CD14-positive monocyte (primary cell): ENCODE measurements around the gene ACBD6. TPM values are rescaled to one million over a fixed set of nuclear protein-coding genes. Genes with fewer than 3 reads are reported as not detected.

Source experiments
- DNase-seq, 3 donors: peaks; one replicate each; pipeline ENCODE4 v3.0.0-alpha.2; 2011 to 2022
- H2AFZ ChIP-seq: 2 replicates; pipeline ENCODE4 v1.6.0; 2012; ENCODE audit warnings: mild to moderate bottlenecking, low read depth, low read length, inconsistent platforms; ENCODE audit not compliant: insufficient read depth, poor library complexity, severe bottlenecking
- H3K27ac ChIP-seq, 2 donors: 1 replicate in 1 of 2; 2 replicates in 1 of 2; pipeline ENCODE4 v1.5.1; 2012 to 2013; ENCODE audit warnings: low read length in 2 of 2, control low read depth in 1 of 2, inconsistent platforms in 1 of 2, low read depth in 1 of 2, mild to moderate bottlenecking in 1 of 2
- H3K27me3 ChIP-seq, 2 donors: one replicate each; pipeline versions ENCODE4 v1.6.0 to v1.6.1; 2011 to 2013; ENCODE audit warnings: low read length in 2 of 2; ENCODE audit not compliant: control insufficient read depth in 2 of 2, insufficient read depth in 2 of 2
- H3K36me3 ChIP-seq, 2 donors: replicated peaks in 1 of 2; 1 replicate in 1 of 2; 2 replicates in 1 of 2; pipeline versions ENCODE4 v1.5.1 to v1.6.1; 2012 to 2013; ENCODE audit warnings: low read length in 2 of 2, control low read depth in 1 of 2, inconsistent platforms in 1 of 2, mild to moderate bottlenecking in 1 of 2; ENCODE audit not compliant: insufficient read depth in 2 of 2, control insufficient read depth in 1 of 2
- H3K4me1 ChIP-seq, 2 donors: 1 replicate in 1 of 2; 2 replicates in 1 of 2; pipeline versions ENCODE4 v1.5.1 to v1.6.1; 2012 to 2013; ENCODE audit warnings: low read length in 2 of 2, control low read depth in 1 of 2, inconsistent platforms in 1 of 2, mild to moderate bottlenecking in 1 of 2, moderate library complexity in 1 of 2; ENCODE audit not compliant: insufficient read depth in 2 of 2, control insufficient read depth in 1 of 2
- H3K4me2 ChIP-seq: replicated peaks from 2 replicates; pipeline ENCODE3; 2012; ENCODE audit warnings: low read length, moderate library complexity, mild to moderate bottlenecking; ENCODE audit not compliant: poor library complexity, severe bottlenecking; ENCODE audit errors: extremely low read depth
- H3K4me3 ChIP-seq, 3 experiments: fragments of 200-600 bp in 1 of 3; sonication (generic) in 1 of 3; replicated peaks in 1 of 3; 1 replicate in 2 of 3; 2 replicates in 1 of 3; pipeline ENCODE4 v1.5.1; 2011 to 2013; ENCODE audit warnings: low read length in 3 of 3, mild to moderate bottlenecking in 3 of 3, control low read depth in 2 of 3, low read depth in 2 of 3, inconsistent platforms in 1 of 3, moderate library complexity in 1 of 3
- H3K79me2 ChIP-seq: 2 replicates; pipeline ENCODE4 v1.6.0; 2012; ENCODE audit warnings: mild to moderate bottlenecking, control low read depth, inconsistent platforms, low read length, moderate library complexity; ENCODE audit not compliant: insufficient read depth
- H3K9ac ChIP-seq: 2 replicates; pipeline ENCODE4 v1.6.0; 2017; ENCODE audit warnings: low read length, mild to moderate bottlenecking; ENCODE audit not compliant: insufficient read depth, poor library complexity, severe bottlenecking
- H3K9me3 ChIP-seq, 2 donors: replicated peaks in 1 of 2; 1 replicate in 1 of 2; 2 replicates in 1 of 2; pipeline versions ENCODE4 v1.5.1 to v1.6.1; 2012 to 2013; ENCODE audit warnings: low read length in 2 of 2, control low read depth in 1 of 2; ENCODE audit not compliant: control insufficient read depth in 1 of 2, insufficient read depth in 1 of 2
- H4K20me1 ChIP-seq: 2 replicates; pipeline ENCODE4 v1.6.0; 2012; ENCODE audit warnings: mild to moderate bottlenecking, low read length, control low read depth, moderate library complexity; ENCODE audit not compliant: insufficient read depth
- H3K27ac Mint-ChIP-seq, 7 donors: one replicate each; pipeline ENCODE4 v1.8.0; 2020; ENCODE audit warnings: mild to moderate bottlenecking in 7 of 7, mixed read lengths in 7 of 7, moderate library complexity in 6 of 7, inconsistent platforms in 2 of 7
- H3K27me3 Mint-ChIP-seq, 3 donors: one replicate each; pipeline ENCODE4 v1.8.0; 2021 to 2022; ENCODE audit warnings: low read depth in 3 of 3, mild to moderate bottlenecking in 3 of 3, mixed read lengths in 3 of 3, moderate library complexity in 3 of 3, inconsistent platforms in 1 of 3
- H3K36me3 Mint-ChIP-seq, 2 donors: one replicate each; pipeline ENCODE4 v1.8.0; 2020; ENCODE audit warnings: mixed read lengths in 2 of 2, inconsistent platforms in 1 of 2, mild to moderate bottlenecking in 1 of 2
- H3K4me1 Mint-ChIP-seq: one replicate; pipeline ENCODE4 v1.8.0; 2020; ENCODE audit warnings: mild to moderate bottlenecking, mixed read lengths
- H3K4me3 Mint-ChIP-seq, 2 donors: one replicate each; pipeline ENCODE4 v1.8.0; 2020; ENCODE audit warnings: mild to moderate bottlenecking in 2 of 2, mixed read lengths in 2 of 2, moderate library complexity in 1 of 2
- H3K9me3 Mint-ChIP-seq, 7 donors: one replicate each; pipeline ENCODE4 v1.8.0; 2020 to 2022; ENCODE audit warnings: mixed read lengths in 7 of 7, mild to moderate bottlenecking in 6 of 7, moderate library complexity in 6 of 7, inconsistent platforms in 2 of 7
- CTCF ChIP-seq: fragments of 200-600 bp; IDR thresholded peaks from one replicate; pipeline ENCODE4 v1.8.0; 2022; ENCODE audit warnings: antibody characterized with exemption, mild to moderate bottlenecking
- WGBS: methylation state at CpG from one replicate; pipeline ENCODE4 v1.1.5; 2013; ENCODE audit warnings: missing lambda C conversion rate; ENCODE audit not compliant: insufficient coverage; 5-methylcytosine and 5-hydroxymethylcytosine counted together
- intact Hi-C, 2 donors: fragments of 100-400 bp; cut with micrococcal nuclease; formaldehyde crosslinking; loops; one replicate each; pipeline versions ENCODE4 v1.15.0 to v1.15.1; 2023
- polyA plus RNA-seq, 3 donors: library from polyadenylated mRNA; depleted of rRNA in 1 of 3; unstranded in 2 of 3; stranded (reverse) in 1 of 3; fragments of 300-500 nt in 2 of 3; fragments of >200 nt in 1 of 3; fragmentation: Illumina TruSeq in 2 of 3; gene quantifications; 1 replicate in 2 of 3; 2 replicates in 1 of 3; pipeline ENCODE4 v1.2.3, GENCODE V29; 2012 to 2021

Gene ACBD6
- polyA plus RNA-seq, 3 donors: 19.3 to 35.3 (median 19.7) TPM

- peak in 2 of 3 donors; percentile 27 to 39 for DNase-seq
- Histone ChIP-seq H3K27me3 (peaks cover 11 to 13% of the 10 kb centered on the region in 2 donors), H3K4me1 (peaks cover 6 to 9% of the 10 kb centered on the region in 2 donors), H3K4me2 (no peak overlapping the region), H3K9me3 (no peaks in the 10 kb centered on the region), H3K27ac (no peak overlapping the region), H3K36me3 (no peaks in the 10 kb centered on the region), H3K79me2 (no peaks in the 10 kb centered on the region), H3K9ac (no peak overlapping the region), H4K20me1 (no peaks in the 10 kb centered on the region), H2AFZ (no peak overlapping the region), H3K4me3 (no peak overlapping the region)
- Mint-ChIP-seq H3K4me1 (peaks cover 10% of the 10 kb centered on the region), H3K27me3 (peaks cover 21 to 27% (median 25%) of the 10 kb centered on the region in 3 donors), H3K36me3 (no peaks in the 10 kb centered on the region), H3K9me3 (no peaks in the 10 kb centered on the region), H3K4me3 (no peak overlapping the region), H3K27ac (no peak overlapping the region)
- intact Hi-C loops: no loop called here
- WGBS: 33% methylated on average over 1 of the region's 3 CpGs
- no peak for TF ChIP-seq CTCF
These were observed 255.3 kb downstream of the ACBD6 start for GRCh38 chr1:180247061-180247460.

GRCh38 chr1:180246579-180246978, 255.8 kb downstream of the ACBD6 start:
- Mint-ChIP-seq H3K27ac (peak overlapping the region in 1 of 7 donors; percentile 18), H3K9me3 (no peaks in the 10 kb centered on the region), H3K4me3 (no peak overlapping the region), H3K27me3 (peaks cover 24 to 30% (median 28%) of the 10 kb centered on the region in 3 donors), H3K36me3 (no peaks in the 10 kb centered on the region), H3K4me1 (peaks cover 10% of the 10 kb centered on the region)
- H3K36me3 ChIP-seq: no peaks in the 10 kb centered on the region
- DNase-seq: no peak
- intact Hi-C loops: no loop called here
- TF ChIP-seq CTCF: no peak
- no peak overlapping the region for H2AFZ ChIP-seq
- H3K4me1 ChIP-seq: peaks cover 6 to 9% of the 10 kb centered on the region in 2 donors
- H3K27ac ChIP-seq: no peak overlapping the region
- no peak overlapping the region for H3K4me2 ChIP-seq
- H3K9ac ChIP-seq: no peak overlapping the region
- H3K4me3 ChIP-seq: no peak overlapping the region
- WGBS: 100% methylated on average over 1 of the region's 5 CpGs
- no peaks in the 10 kb centered on the region for H3K79me2 ChIP-seq
- H3K27me3 ChIP-seq: peaks cover 13 to 17% of the 10 kb centered on the region in 2 donors
- no peaks in the 10 kb centered on the region for H4K20me1 ChIP-seq
- no peaks in the 10 kb centered on the region for H3K9me3 ChIP-seq
